HepG2 (cell line): ENCODE data around the gene PFDN2. TPM values are rescaled to one million over a fixed set of nuclear protein-coding genes. Genes with fewer than 3 reads are reported as not detected.

Experiments used
- ATF7-NPFF ChIP-seq: sonication (generic); formaldehyde crosslinking; IDR thresholded peaks from 2 replicates; pipeline ENCODE4 v1.8.1; 2023; ENCODE audit warnings: mild to moderate bottlenecking, low read depth, missing genetic modification reagents, moderate library complexity
- ATRX ChIP-seq: sonication (generic); formaldehyde crosslinking; IDR thresholded peaks from 2 replicates; pipeline ENCODE4 v1.4.0; 2020; ENCODE audit warnings: missing genetic modification reagents, borderline replicate concordance
- DZIP1 ChIP-seq: sonication (generic); formaldehyde crosslinking; IDR thresholded peaks from 2 replicates; pipeline ENCODE4 v1.5.0; 2020; ENCODE audit warnings: mild to moderate bottlenecking, missing genetic modification reagents
- NAIF1 ChIP-seq: sonication (generic); formaldehyde crosslinking; IDR thresholded peaks from 2 replicates; pipeline ENCODE4 v1.5.0; 2020; ENCODE audit warnings: mild to moderate bottlenecking, missing genetic modification reagents, borderline replicate concordance
- NR2C2 ChIP-seq: sonication (generic); formaldehyde crosslinking; IDR thresholded peaks from 2 replicates; pipeline ENCODE4 v1.4.0; 2020; ENCODE audit warnings: missing genetic modification reagents, mild to moderate bottlenecking, moderate library complexity, borderline replicate concordance
- TCF12 ChIP-seq, 2 experiments: fragments of 450-650 bp in 1 of 2; sonication (generic) in 1 of 2; formaldehyde crosslinking in 1 of 2; IDR thresholded peaks; 2 replicates each; pipeline versions ENCODE4 v1.6.1 to v1.8.0; 2017 to 2022; ENCODE audit warnings: antibody characterized with exemption in 1 of 2, mild to moderate bottlenecking in 1 of 2, missing genetic modification reagents in 1 of 2, moderate library complexity in 1 of 2
- UBTF ChIP-seq: sonication (generic); formaldehyde crosslinking; IDR thresholded peaks from 2 replicates; pipeline ENCODE4 v1.4.0; 2020; ENCODE audit warnings: mild to moderate bottlenecking, missing genetic modification reagents
- ZBTB26 ChIP-seq: IDR thresholded peaks from 2 replicates; pipeline ENCODE4 v1.6.1; 2016; ENCODE audit warnings: missing compliant biosample characterization, missing genetic modification reagents, borderline replicate concordance
- ZBTB43 ChIP-seq: sonication (generic); formaldehyde crosslinking; conservative IDR thresholded peaks from 2 replicates; pipeline ENCODE4 v1.4.0; 2020; ENCODE audit warnings: missing genetic modification reagents
- ZC3H4 ChIP-seq: sonication (generic); formaldehyde crosslinking; IDR thresholded peaks from 2 replicates; pipeline ENCODE4 v1.4.0; 2020; ENCODE audit warnings: missing genetic modification reagents, borderline replicate concordance
- ZFP91 ChIP-seq: sonication (generic); formaldehyde crosslinking; IDR thresholded peaks from 2 replicates; pipeline ENCODE4 v1.9.0; 2022; ENCODE audit warnings: missing genetic modification reagents, mild to moderate bottlenecking, borderline replicate concordance
- ZNF343 ChIP-seq: sonication (generic); formaldehyde crosslinking; IDR thresholded peaks from 2 replicates; pipeline ENCODE4 v1.4.0; 2020; ENCODE audit warnings: mild to moderate bottlenecking, missing genetic modification reagents
- ZNF558 ChIP-seq: sonication (generic); formaldehyde crosslinking; IDR thresholded peaks from 2 replicates; pipeline ENCODE4 v1.9.0; 2022; ENCODE audit warnings: mild to moderate bottlenecking, missing genetic modification reagents, borderline replicate concordance
- ZNF670 ChIP-seq: sonication (generic); formaldehyde crosslinking; IDR thresholded peaks from 2 replicates; pipeline ENCODE4 v1.8.0; 2022; ENCODE audit warnings: mild to moderate bottlenecking, missing genetic modification reagents, borderline replicate concordance
- ZNF883 ChIP-seq: sonication (generic); formaldehyde crosslinking; IDR thresholded peaks from 2 replicates; pipeline ENCODE4 v1.5.1; 2020; ENCODE audit warnings: mild to moderate bottlenecking, missing genetic modification reagents; ENCODE audit errors: not compliant biosample characterization
- polyA plus RNA-seq, 8 experiments: library from polyadenylated mRNA; depleted of rRNA in 3 of 8; stranded (reverse) in 7 of 8; unstranded in 1 of 8; fragments of >200 nt; fragmentation: Illumina TruSeq in 4 of 8; extraction: Trizol in 4 of 8; gene quantifications; 2 replicates each; pipeline versions ENCODE4 v1.2.1 to v1.2.3, GENCODE V29; 2011 to 2016; ENCODE audit warnings: low read depth in 4 of 8, missing spikeins in 1 of 8, mixed read lengths in 1 of 8; ENCODE audit not compliant: insufficient read depth in 1 of 8
- total RNA-seq, 5 experiments: library from RNA; depleted of rRNA; stranded (reverse); fragments of >200 nt; fragmentation: Illumina TruSeq; extraction: Trizol; gene quantifications; 2 replicates each; pipeline ENCODE4 v1.2.3, GENCODE V29; 2016; ENCODE audit warnings: low read depth in 1 of 5

PFDN2 gene
- total and polyA plus RNA-seq, 2 of the 13 experiments (the other 11 are each of a cell fraction or from before 2014, with no cell fraction given), result 62.6 to 63.6 TPM

- peak; percentile 92; the same call in 1 of the 2 replicates for TF ChIP-seq ZNF558
- peak; percentile 51; the same call in 1 of the 2 replicates for TF ChIP-seq NR2C2 (CRISPR knock-in tag)
- TF ChIP-seq ZBTB26 (CRISPR knock-in tag), result no peak; the same call in 1 of the 2 replicates
- TF ChIP-seq UBTF (CRISPR knock-in tag), result peak; percentile 62; the same call in 1 of the 2 replicates
- peak; percentile 78; the same call in 1 of the 2 replicates for TF ChIP-seq ZFP91
- no peak for TF ChIP-seq TCF12 (IDR thresholded peaks at IDR 0.05)
- 0 out of 2 replicates have a peak, but pooled peaks have one; percentile 34 for TF ChIP-seq TCF12 (CRISPR knock-in tag; IDR thresholded peaks at IDR 0.05)
- no peak for TF ChIP-seq ZNF343 (CRISPR knock-in tag)
- TF ChIP-seq ZBTB43 (CRISPR knock-in tag), result no peak
- TF ChIP-seq ZNF670 (CRISPR knock-in tag), result no peak
- TF ChIP-seq ATRX (CRISPR knock-in tag), result no peak
- TF ChIP-seq ZC3H4 (CRISPR knock-in tag), result no peak
- peak; percentile 81 for TF ChIP-seq ATF7-NPFF (CRISPR knock-in tag)
- TF ChIP-seq NAIF1 (CRISPR knock-in tag), result peak; percentile 63; the same call in 1 of the 2 replicates
- peak; percentile 70 for TF ChIP-seq ZNF883
- TF ChIP-seq DZIP1 (CRISPR knock-in tag), result no peak
Observed at GRCh38 chr1:161117759-161118581, at the start of gene PFDN2, which contains the start of gene NIT1 (continued).
